ENCODE measurements around the gene PIP4K2A. TPM values are rescaled to one million over a fixed set of nuclear protein-coding genes. Genes with fewer than 3 reads are reported as not detected.

PIP4K2A gene
- total RNA-seq, 1 donor from 2014 or later: 102 TPM

GRCh38 chr10:22649390-22649841 lies 65.0 kb downstream of the PIP4K2A start:
- H3K4me3 Mint-ChIP-seq: peak overlapping the region; percentile 61
- CTCF ChIA-PET: interaction anchor here (0.7 to 1.9 kb wide), 3 partner anchors 17 to 63 kb away, joined by 3 to 6 read pairs (median 4); no protein-coding TSS in a partner anchor
- no peaks in the 10 kb centered on the region for H3K9me3 Mint-ChIP-seq
- no peak for DNase-seq
- peak overlapping the region; percentile 36 for H3K27ac Mint-ChIP-seq
- H3K27me3 Mint-ChIP-seq: no peaks in the 10 kb centered on the region
- peaks cover 6% of the 10 kb centered on the region for H3K36me3 Mint-ChIP-seq (ENCODE audit: low read depth)
- no peak for ATAC-seq (ENCODE audit: low read depth)
- POLR2A ChIA-PET: interaction anchor here (0.6 to 2.1 kb wide), 4 partner anchors 10 to 639 kb away, joined by 4 to 9 read pairs (median 6); no protein-coding TSS in a partner anchor
- intact Hi-C loops (cut with micrococcal nuclease): loop anchor here (2.0 to 5.0 kb wide), 3 partner anchors 19 to 65 kb away; partner anchors contain the start of gene PIP4K2A
- peaks cover 90% of the 10 kb centered on the region for H3K4me1 Mint-ChIP-seq
- TF ChIP-seq, protein P1, sequence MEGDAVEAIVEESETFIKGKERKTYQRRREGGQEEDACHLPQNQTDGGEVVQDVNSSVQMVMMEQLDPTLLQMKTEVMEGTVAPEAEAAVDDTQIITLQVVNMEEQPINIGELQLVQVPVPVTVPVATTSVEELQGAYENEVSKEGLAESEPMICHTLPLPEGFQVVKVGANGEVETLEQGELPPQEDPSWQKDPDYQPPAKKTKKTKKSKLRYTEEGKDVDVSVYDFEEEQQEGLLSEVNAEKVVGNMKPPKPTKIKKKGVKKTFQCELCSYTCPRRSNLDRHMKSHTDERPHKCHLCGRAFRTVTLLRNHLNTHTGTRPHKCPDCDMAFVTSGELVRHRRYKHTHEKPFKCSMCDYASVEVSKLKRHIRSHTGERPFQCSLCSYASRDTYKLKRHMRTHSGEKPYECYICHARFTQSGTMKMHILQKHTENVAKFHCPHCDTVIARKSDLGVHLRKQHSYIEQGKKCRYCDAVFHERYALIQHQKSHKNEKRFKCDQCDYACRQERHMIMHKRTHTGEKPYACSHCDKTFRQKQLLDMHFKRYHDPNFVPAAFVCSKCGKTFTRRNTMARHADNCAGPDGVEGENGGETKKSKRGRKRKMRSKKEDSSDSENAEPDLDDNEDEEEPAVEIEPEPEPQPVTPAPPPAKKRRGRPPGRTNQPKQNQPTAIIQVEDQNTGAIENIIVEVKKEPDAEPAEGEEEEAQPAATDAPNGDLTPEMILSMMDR (IDR thresholded peaks at IDR 0.05): no peak

- ATAC-seq (ENCODE audit: low read depth) (no peak), DNase-seq (no peak)
- Mint-ChIP-seq H3K36me3 (ENCODE audit: low read depth) (peaks cover 6% of the 10 kb centered on the region), H3K27me3 (no peaks in the 10 kb centered on the region), H3K9me3 (no peaks in the 10 kb centered on the region), H3K27ac (peak overlapping the region; percentile 18), H3K4me3 (peak overlapping the region; percentile 24), H3K4me1 (peaks cover 90% of the 10 kb centered on the region)
- ChIA-PET POLR2A (interaction anchor here (1.1 to 1.6 kb wide), 2 partner anchors 9 to 11 kb away, joined by 4 to 5 read pairs; no protein-coding TSS in a partner anchor), CTCF (interaction anchor here (1.0 to 1.1 kb wide), 2 partner anchors 9 to 56 kb away, joined by 3 read pairs; no protein-coding TSS in a partner anchor)
- intact Hi-C loops (cut with micrococcal nuclease): loop anchor here (2.0 to 5.0 kb wide), 3 partner anchors 18 to 66 kb away; partner anchors contain the start of gene PIP4K2A
- TF ChIP-seq, protein P1 (IDR thresholded peaks at IDR 0.05): no peak
Measured at GRCh38 chr10:22648547-22648961, 65.8 kb downstream of the PIP4K2A start.

DNA sequence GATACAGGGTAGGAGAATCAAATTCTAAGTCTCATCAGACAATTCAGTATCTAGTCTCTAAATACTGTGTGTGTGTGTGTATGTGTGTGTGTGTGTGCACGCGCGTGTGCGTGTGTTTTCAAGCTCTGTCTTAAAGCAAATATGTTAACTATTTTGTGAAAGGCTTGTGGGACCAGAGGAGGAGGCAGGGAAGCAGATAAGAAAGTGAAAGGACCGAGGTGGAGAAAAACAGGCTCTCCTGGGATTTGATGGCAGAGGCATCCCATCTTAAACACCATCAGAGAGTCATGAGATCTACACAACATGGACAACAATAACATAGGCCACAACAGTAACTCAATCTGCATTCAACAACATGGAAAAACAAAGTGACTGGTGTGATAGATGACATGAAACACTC lies 67.1 kb downstream of the PIP4K2A start:
- ChIA-PET CTCF (interaction anchor here (0.6 to 1.1 kb wide), 3 partner anchors 10 to 41 kb away, joined by 3 to 4 read pairs (median 3); no protein-coding TSS in a partner anchor), POLR2A (no interaction called here)
- H3K27ac Mint-ChIP-seq: peak overlapping the region; percentile 70
- intact Hi-C loops (cut with micrococcal nuclease): loop anchor here (5.0 kb wide), 1 partner anchor 35 kb away; no protein-coding TSS in a partner anchor
- peak overlapping the region; percentile 0 for H3K4me3 Mint-ChIP-seq
- peaks cover 87% of the 10 kb centered on the region for H3K4me1 Mint-ChIP-seq
- no peaks in the 10 kb centered on the region for H3K9me3 Mint-ChIP-seq
- ATAC-seq (ENCODE audit: low read depth): no peak
- peaks cover 1% of the 10 kb centered on the region for H3K36me3 Mint-ChIP-seq (ENCODE audit: low read depth)
- no peak for DNase-seq
- no peaks in the 10 kb centered on the region for H3K27me3 Mint-ChIP-seq
- TF ChIP-seq, protein P1 (IDR thresholded peaks at IDR 0.05): no peak

DNA sequence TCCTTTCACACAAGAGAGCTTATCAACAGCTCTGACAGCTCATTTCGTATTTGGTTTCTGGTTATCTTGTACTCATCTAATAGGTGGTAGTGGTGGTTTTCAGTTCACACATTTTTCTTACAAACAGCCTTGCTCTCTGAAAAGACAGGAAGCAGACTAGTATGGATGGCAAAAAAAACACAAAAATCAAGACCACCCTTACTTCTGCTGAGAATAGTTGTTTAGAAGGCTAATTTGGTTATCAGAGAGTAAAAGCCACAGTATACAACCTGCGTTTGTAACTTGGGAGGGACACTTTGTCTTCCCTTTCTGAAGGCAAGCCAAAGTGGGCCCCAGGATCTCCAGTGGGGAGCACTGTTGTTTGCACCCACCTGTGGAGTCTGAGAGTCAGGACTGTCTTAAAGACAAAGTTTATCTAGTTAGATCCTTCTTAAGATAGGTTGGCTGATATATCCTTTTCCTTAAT lies 68.0 kb downstream of the PIP4K2A start:
- intact Hi-C loops (cut with micrococcal nuclease): loop anchor here (5.0 kb wide), 1 partner anchor 36 kb away; no protein-coding TSS in a partner anchor
- peak overlapping the region; percentile 60 for H3K27ac Mint-ChIP-seq
- H3K4me3 Mint-ChIP-seq: no peak overlapping the region
- ChIA-PET POLR2A (interaction anchor here (1.1 kb wide), 1 partner anchor 17 kb away, joined by 8 read pairs; no protein-coding TSS in a partner anchor), CTCF (interaction anchor here (1.0 kb wide), 1 partner anchor 11 kb away, joined by 4 read pairs; no protein-coding TSS in a partner anchor)
- peaks cover 8% of the 10 kb centered on the region for H3K36me3 Mint-ChIP-seq (ENCODE audit: low read depth)
- peaks cover 79% of the 10 kb centered on the region for H3K4me1 Mint-ChIP-seq
- TF ChIP-seq, protein P1 (IDR thresholded peaks at IDR 0.05): no peak
- ATAC-seq (ENCODE audit: low read depth): no peak
- no peaks in the 10 kb centered on the region for H3K9me3 Mint-ChIP-seq
- DNase-seq: no peak
- H3K27me3 Mint-ChIP-seq: no peaks in the 10 kb centered on the region

- intact Hi-C loops (cut with micrococcal nuclease): loop anchor here (1.0 kb wide), 1 partner anchor 10 kb away; no protein-coding TSS in a partner anchor
- ATAC-seq (ENCODE audit: low read depth) (no peak), DNase-seq (no peak)
- Mint-ChIP-seq H3K4me3 (no peak overlapping the region), H3K36me3 (ENCODE audit: low read depth) (peaks cover 11% of the 10 kb centered on the region), H3K4me1 (peaks cover 69% of the 10 kb centered on the region), H3K27me3 (no peaks in the 10 kb centered on the region), H3K9me3 (no peaks in the 10 kb centered on the region), H3K27ac (peak overlapping the region; percentile 57)
- ChIA-PET CTCF (no interaction called here), POLR2A (no interaction called here)
- TF ChIP-seq, protein P1 (IDR thresholded peaks at IDR 0.05): no peak
Measured at GRCh38 chr10:22644222-22644621, 70.2 kb downstream of the PIP4K2A start.
